Measurements from ENCODE around the gene RAD54L. TPM values are rescaled to one million over a fixed set of nuclear protein-coding genes. Genes with fewer than 3 reads are reported as not detected.

The RAD54L gene
- total RNA-seq, 1 experiment from 2014 or later = 13.1 TPM

- DNase-seq (ENCODE audit: low read depth) = no peak
Observed at GRCh38 chr1:46284597-46285564, 37.3 kb downstream of the RAD54L start.

- no peak for DNase-seq (ENCODE audit: low read depth)
Observed at GRCh38 chr1:46285730-46286477, 38.3 kb downstream of the RAD54L start.

GRCh38 chr1:46288485-46289133 is 41.0 kb downstream of the RAD54L start:
- DNase-seq (ENCODE audit: low read depth) = no peak

GRCh38 chr1:46289134-46289494 is 41.6 kb downstream of the RAD54L start:
- DNase-seq (ENCODE audit: low read depth) = no peak

GRCh38 chr1:46289976-46290375 is 42.4 kb downstream of the RAD54L start:
- DNase-seq (ENCODE audit: low read depth) = no peak

GRCh38 chr1:46295306-46295705 is 47.7 kb downstream of the RAD54L start:
- DNase-seq (ENCODE audit: low read depth) = no peak

GRCh38 chr1:46298387-46298786 is 50.8 kb downstream of the RAD54L start:
- no peak for DNase-seq (ENCODE audit: low read depth)

GRCh38 chr1:46300673-46301405 is 53.3 kb downstream of the RAD54L start:
- no peak for DNase-seq (ENCODE audit: low read depth)

- peak; percentile 17 for DNase-seq (ENCODE audit: low read depth)
Observed at GRCh38 chr1:46301406-46301807, 53.8 kb downstream of the RAD54L start.

GRCh38 chr1:46301808-46302640 is 54.5 kb downstream of the RAD54L start:
- peak; percentile 61 for DNase-seq (ENCODE audit: low read depth)

GRCh38 chr1:46302641-46303037 is 55.1 kb downstream of the RAD54L start:
- peak; percentile 28 for DNase-seq (ENCODE audit: low read depth)

- peak; percentile 97 for DNase-seq (ENCODE audit: low read depth)
Observed at GRCh38 chr1:46303038-46303871, 55.7 kb downstream of the RAD54L start, which contains the start of the genes LRRC41 and UQCRH. Gene LRRC41 (minus strand): TSS chr1:46303616. CDS start chr1:46303322, 294 bp downstream. Gene UQCRH (plus strand): TSS chr1:46303698. CDS start chr1:46303767, 69 bp downstream.

GRCh38 chr1:46303872-46304326 is 56.3 kb downstream of the RAD54L start:
- peak; percentile 9 for DNase-seq (ENCODE audit: low read depth)

- DNase-seq (ENCODE audit: low read depth) = no peak
Observed at GRCh38 chr1:46306159-46306530, 58.6 kb downstream of the RAD54L start.

GRCh38 chr1:46309401-46310159 is 62.0 kb downstream of the RAD54L start:
- no peak for DNase-seq (ENCODE audit: low read depth)

GRCh38 chr1:46310321-46310720 is 62.8 kb downstream of the RAD54L start:
- DNase-seq (ENCODE audit: low read depth) = no peak

- DNase-seq (ENCODE audit: low read depth) = no peak
Observed at GRCh38 chr1:46315669-46316403, 68.3 kb downstream of the RAD54L start.

- no peak for DNase-seq (ENCODE audit: low read depth)
Observed at GRCh38 chr1:46317323-46317722, 69.8 kb downstream of the RAD54L start.
